ENCODE measurements around the gene LRMDA.

The LRMDA gene

GRCh38 chr10:76178532-76179292 lies 747.3 kb downstream of the LRMDA start:
- DNase-seq (ENCODE audit: low read depth in 1 of 2, low spot score in 1 of 2), result no peak

GRCh38 chr10:76179806-76180205 lies 748.4 kb downstream of the LRMDA start:
- no peak for DNase-seq (ENCODE audit: low read depth in 1 of 2, low spot score in 1 of 2)

GRCh38 chr10:76184647-76185046 lies 753.2 kb downstream of the LRMDA start:
- no peak for DNase-seq (ENCODE audit: low read depth in 1 of 2, low spot score in 1 of 2)

- DNase-seq (ENCODE audit: low read depth in 1 of 2, low spot score in 1 of 2), result no peak
Observed at GRCh38 chr10:76185471-76186301, 754.3 kb downstream of the LRMDA start.

- DNase-seq (ENCODE audit: low read depth in 1 of 2, low spot score in 1 of 2), result no peak
Observed at GRCh38 chr10:76188216-76188615, 756.8 kb downstream of the LRMDA start.

- no peak for DNase-seq (ENCODE audit: low read depth in 1 of 2, low spot score in 1 of 2)
Observed at GRCh38 chr10:76190634-76191270, 759.3 kb downstream of the LRMDA start.

- DNase-seq (ENCODE audit: low read depth in 1 of 2, low spot score in 1 of 2), result no peak
Observed at GRCh38 chr10:76191336-76191735, 759.9 kb downstream of the LRMDA start.

GRCh38 chr10:76192151-76192550 lies 760.7 kb downstream of the LRMDA start:
- DNase-seq (ENCODE audit: low read depth in 1 of 2, low spot score in 1 of 2), result no peak

- DNase-seq (ENCODE audit: low read depth in 1 of 2, low spot score in 1 of 2), result no peak
Observed at GRCh38 chr10:76192694-76193320, 761.4 kb downstream of the LRMDA start.

- DNase-seq (ENCODE audit: low read depth in 1 of 2, low spot score in 1 of 2), result no peak
Observed at GRCh38 chr10:76195654-76196390, 764.4 kb downstream of the LRMDA start.

- DNase-seq (ENCODE audit: low read depth in 1 of 2, low spot score in 1 of 2), result no peak
Observed at GRCh38 chr10:76197293-76197692, 765.9 kb downstream of the LRMDA start.

GRCh38 chr10:76198287-76199035 lies 767.0 kb downstream of the LRMDA start:
- DNase-seq (ENCODE audit: low read depth in 1 of 2, low spot score in 1 of 2), result no peak

- no peak for DNase-seq (ENCODE audit: low read depth in 1 of 2, low spot score in 1 of 2)
Observed at GRCh38 chr10:76201962-76202361, 770.5 kb downstream of the LRMDA start.

- DNase-seq (ENCODE audit: low read depth in 1 of 2, low spot score in 1 of 2), result no peak
Observed at GRCh38 chr10:76202777-76203176, 771.4 kb downstream of the LRMDA start.

GRCh38 chr10:76205361-76205760 lies 773.9 kb downstream of the LRMDA start:
- DNase-seq (ENCODE audit: low read depth in 1 of 2, low spot score in 1 of 2), result no peak

- DNase-seq (ENCODE audit: low read depth in 1 of 2, low spot score in 1 of 2), result no peak
Observed at GRCh38 chr10:76206797-76207352, 775.5 kb downstream of the LRMDA start.

- no peak for DNase-seq (ENCODE audit: low read depth in 1 of 2, low spot score in 1 of 2)
Observed at GRCh38 chr10:76209135-76209534, 777.7 kb downstream of the LRMDA start.

- DNase-seq (ENCODE audit: low read depth in 1 of 2, low spot score in 1 of 2), result no peak
Observed at GRCh38 chr10:76210211-76210610, 778.8 kb downstream of the LRMDA start.

GRCh38 chr10:76211691-76212090 lies 780.3 kb downstream of the LRMDA start:
- no peak for DNase-seq (ENCODE audit: low read depth in 1 of 2, low spot score in 1 of 2)

GRCh38 chr10:76213876-76214275 lies 782.5 kb downstream of the LRMDA start:
- no peak for DNase-seq (ENCODE audit: low read depth in 1 of 2, low spot score in 1 of 2)

Measured in activated T-helper 1 cell treated with anti-CD3 and anti-CD28 coated beads, Interleukin-2, amount 50 U/mL, for 16 hours (primary cell).